Mesenteric fat pad (tissue), 1 donor: ENCODE results near the gene IFI16. TPM values are rescaled to one million over a fixed set of nuclear protein-coding genes. Genes with fewer than 3 reads are reported as not detected.
"Not testable (repeated sequence)": the region's sequence is repeated elsewhere in the genome, so short reads cannot be mapped to it uniquely, and the experiment has no call there.

Experiments used
- DNase-seq: peaks from one replicate; pipeline ENCODE4 v3.0.0-alpha.2; 2020; ENCODE audit warnings: low spot score
- long read RNA-seq: library from polyadenylated mRNA; unstranded; transcript quantifications from one replicate; pipeline ENCODE4 v2.0.0, GENCODE V29; 2020
- total RNA-seq: library from RNA; stranded (reverse); fragmentation: NEBNext Ultra II Directional; extraction: Animal tissue kit (Norgen Biotek cat#: 25700); gene quantifications from one replicate; pipeline ENCODE4 v1.2.1, GENCODE V29; 2021
- donor health status: DM: yes; HTN: yes; CAD: no.

Gene IFI16
- 128 TPM for total RNA-seq
- long read RNA-seq, transcript IFI16-205 (11 exons, 2,704 nt), result major isoform, 29 of 113 reads
- long read RNA-seq, partial matches to known transcripts, result 56 of 113 reads
- long read RNA-seq, other reads (novel, unspliced or antisense), result 23 of 113 reads

DNA sequence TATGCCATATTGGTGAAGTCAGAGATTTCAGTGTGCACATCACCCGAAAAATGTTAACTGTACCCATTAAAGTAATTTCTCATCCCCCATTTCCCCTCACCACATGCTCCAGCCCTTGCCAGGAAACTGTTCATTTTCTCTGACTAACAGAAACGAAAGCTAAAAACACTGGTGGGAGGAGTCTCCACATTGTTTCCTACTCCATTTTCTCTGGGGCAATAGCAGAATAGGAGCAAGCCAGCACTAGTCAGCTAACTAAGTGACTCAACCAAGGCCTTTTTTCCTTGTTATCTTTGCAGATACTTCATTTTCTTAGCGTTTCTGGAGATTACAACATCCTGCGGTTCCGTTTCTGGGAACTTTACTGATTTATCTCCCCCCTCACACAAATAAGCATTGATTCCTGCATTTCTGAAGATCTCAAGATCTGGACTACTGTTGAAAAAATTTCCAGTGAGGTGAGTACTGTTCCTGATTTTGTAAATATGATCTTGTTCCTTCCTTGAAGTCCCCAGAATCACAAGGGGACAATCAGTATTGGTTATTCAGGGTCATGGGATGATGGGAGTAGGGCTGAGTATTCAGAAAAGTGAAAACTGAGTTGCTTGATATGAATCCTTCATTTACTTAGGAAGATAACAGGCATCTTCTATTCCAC lies at the start of gene IFI16:
Gene IFI16, plus strand, starts transcription at position 204 of the 658 bp plus-strand sequence. CDS start 4,774 bp downstream, outside the sequence.
- no peak for DNase-seq

DNA sequence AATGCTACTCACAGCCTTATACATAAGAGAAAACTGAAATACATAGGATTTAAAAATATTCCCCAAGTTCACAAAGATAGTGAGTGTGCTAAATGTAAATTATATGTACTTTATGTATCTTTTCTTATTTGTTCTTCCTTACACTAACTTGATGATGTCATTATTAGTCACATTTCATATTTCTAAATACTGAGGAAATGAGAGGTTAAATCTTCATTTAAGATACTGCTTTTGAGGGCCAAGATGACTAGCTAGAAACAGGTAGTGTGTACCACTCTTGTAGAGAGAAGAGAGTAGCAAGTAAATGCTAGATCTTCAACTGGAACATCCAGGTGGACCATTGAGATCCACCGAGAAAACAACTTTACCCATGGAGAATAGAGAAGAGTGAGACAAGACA lies 48.5 kb upstream of the IFI16 start:
- no peak for DNase-seq

DNA sequence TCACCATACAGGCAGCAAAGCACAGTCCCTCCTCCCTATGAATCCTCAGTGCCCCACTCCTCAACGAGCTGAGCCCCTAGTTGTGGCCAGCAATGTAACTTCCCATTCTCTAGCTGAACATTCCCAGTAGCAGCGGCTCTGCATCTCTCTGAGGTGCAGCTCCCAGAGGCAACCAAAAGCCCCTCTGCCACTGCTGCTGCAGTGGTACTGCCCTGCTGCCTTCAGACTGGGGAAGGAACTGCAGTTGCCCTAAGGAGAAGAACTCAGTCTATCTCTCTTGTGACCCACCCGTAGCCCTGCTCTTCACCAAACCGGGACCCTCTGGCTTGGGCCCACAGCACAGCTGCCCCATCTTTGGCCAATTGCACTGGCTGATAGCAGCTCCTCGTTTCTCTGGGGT lies 46.7 kb upstream of the IFI16 start:
- DNase-seq, result no peak

DNA sequence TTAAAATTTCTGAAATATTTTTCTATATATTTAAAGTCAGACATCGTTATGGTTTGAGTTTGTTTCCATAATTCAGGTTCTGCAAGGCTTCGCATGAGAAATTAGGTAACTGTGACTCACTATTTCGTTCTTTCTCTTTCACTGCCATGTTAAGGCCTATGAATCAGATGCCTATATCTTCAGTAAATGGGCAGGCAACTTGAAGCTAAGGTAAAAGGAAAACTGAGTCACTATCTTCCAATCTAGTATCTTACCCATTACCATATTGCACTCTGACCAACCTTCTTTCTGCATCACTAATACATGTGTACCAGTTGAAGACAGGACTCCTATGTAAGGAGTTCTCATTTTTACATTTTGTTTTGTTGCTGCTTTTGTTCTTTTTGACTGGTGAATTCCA lies 40.5 kb upstream of the IFI16 start:
- no peak for DNase-seq

DNA sequence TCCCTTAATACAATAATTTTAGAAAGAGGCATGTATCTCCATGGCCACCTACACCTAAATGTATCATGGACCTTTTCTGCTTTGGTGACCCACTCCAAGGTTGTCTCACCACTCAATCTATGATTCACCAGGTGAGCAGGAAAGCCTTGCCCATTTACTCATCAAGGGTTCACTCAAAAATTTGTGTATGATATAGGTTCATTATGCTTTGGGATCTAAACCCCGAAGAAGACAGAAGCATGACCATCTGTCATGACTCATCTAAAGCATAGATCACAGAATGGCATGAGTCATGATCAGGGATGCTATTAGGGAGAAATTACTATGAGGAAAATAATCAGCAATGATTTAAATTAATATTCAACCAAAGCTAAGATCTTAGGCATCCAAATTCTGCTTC lies 39.9 kb upstream of the IFI16 start:
- no peak for DNase-seq

DNA sequence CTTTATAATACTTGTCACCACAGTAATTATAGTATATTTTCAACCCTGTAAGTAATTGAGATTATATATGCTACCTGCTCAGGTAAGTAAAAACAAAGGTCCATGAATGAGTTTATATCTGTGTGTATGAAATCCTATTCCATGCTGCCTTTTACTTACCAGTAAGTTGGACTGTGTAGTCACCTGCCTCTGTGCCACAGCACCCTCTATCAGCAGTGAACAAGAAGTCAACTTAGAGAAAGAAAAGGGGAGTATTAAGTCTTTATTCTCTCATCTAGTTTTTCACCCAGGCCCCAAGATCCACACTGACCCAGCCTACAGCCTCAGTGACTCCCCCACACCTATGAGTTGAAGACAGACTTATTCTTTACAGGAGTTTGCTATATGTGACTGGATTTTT lies 36.9 kb upstream of the IFI16 start:
- no peak for DNase-seq

DNA sequence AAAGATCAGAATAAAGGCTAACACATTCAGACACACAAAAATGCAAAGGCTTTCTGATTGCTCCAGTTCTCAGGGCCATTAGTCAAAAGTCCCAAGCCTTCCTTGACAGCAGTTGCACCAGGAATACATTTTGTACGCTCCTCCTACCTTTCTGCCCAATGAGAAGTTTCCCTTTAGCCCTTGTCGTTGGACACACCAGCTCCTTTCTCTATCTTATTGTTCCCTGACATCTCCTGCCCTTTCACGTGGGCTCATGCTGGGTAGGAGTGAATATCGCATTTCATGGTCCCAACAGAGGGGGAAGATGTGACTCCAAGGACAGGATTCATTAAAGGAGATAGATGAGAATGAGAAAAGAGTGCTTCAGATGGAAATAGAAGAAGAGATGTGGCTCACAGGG lies 33.5 kb upstream of the IFI16 start:
- no peak for DNase-seq

DNA sequence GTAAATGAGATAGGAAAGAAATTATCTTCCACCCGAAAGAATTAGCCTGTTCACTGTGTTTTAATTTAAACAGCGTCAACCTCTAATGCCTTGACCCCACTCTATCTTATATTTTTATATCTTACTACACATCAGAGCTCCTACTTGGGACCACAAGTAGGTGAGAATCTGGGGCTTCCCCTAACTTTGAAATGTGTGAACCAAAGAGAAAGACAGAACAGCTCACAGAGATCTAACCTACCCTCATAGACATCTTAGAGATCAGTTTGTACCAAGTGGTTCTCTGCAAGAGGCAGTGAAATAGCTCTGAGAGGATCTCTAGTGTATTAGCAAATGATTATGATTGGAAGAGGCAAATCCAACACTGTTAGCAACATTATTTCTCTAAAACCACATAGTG lies 31.0 kb upstream of the IFI16 start:
- no peak for DNase-seq

DNA sequence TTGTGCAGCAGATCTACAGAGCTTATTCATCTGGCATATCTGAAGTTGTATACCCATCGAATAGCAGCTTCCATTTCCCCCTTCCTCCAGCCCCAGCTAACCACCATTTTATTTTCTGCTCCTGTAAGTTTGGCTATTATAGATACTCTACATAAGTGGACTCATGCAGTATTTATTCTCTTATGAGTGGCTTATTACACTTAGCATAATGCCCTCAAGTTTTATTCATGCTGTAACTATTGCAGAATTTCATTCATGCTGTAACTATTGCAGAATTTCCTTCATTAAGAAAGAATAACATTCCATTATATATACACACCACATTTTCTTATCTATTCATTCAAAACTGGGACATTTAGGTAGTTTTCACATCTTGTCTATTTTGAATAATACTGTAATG lies 30.5 kb upstream of the IFI16 start:
- no peak for DNase-seq

DNA sequence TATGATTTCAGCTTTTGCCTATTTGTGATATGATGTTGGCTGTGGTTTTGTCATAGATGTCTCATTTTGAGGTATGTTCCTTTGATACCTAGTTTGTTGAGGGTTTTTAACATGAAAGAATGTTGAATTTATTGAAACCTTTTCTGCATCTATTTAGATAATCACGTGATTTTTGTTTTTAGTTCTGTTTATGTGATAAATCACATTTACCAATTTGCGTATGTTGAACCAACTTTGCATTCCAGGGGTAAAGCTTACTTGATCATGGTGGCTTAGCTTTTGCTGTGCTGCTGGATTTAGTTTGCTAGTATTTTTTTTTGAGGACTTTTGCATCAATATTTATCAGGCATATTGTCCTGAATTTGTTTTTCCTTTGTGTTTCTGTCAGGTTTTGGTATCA lies 26.5 kb upstream of the IFI16 start:
- DNase-seq, result no peak

DNA sequence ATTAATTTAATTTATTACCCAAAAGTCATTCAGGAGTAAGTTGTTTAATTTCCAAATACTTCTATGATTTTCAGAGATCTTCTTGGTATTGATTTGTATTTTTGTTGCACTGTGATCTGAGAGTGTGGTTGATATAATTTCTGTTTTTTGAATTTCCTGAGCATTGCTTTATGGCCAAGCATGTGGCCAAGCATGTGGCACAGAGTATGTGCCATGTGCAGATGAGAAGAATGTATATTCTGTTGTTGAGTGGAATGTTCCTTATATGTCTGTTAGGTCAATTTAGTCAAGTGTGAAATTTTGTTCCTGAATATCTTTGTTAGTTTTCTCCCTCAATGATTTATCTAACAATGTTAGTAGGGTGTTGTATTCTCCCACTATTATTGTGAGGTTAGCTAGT lies 25.3 kb upstream of the IFI16 start:
- no peak for DNase-seq

DNA sequence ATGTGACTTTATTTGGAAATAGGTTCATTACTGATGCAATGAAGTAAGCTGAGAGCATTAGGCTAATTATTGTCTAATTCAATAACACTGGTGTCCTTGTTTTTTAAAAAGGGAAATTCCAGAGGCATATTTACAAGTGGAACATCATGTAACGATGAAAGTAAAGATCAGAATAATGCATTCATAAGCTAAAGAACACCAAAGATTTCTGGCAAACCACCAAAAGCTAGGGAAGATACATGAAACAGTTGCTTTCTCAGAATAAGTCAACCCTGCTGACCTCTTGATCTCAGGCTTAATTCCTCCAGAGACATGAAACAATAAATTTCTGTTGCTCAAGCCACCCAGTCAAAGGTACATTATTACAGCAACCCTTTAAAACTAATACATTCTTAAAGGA lies 20.3 kb upstream of the IFI16 start:
- DNase-seq, result no peak

DNA sequence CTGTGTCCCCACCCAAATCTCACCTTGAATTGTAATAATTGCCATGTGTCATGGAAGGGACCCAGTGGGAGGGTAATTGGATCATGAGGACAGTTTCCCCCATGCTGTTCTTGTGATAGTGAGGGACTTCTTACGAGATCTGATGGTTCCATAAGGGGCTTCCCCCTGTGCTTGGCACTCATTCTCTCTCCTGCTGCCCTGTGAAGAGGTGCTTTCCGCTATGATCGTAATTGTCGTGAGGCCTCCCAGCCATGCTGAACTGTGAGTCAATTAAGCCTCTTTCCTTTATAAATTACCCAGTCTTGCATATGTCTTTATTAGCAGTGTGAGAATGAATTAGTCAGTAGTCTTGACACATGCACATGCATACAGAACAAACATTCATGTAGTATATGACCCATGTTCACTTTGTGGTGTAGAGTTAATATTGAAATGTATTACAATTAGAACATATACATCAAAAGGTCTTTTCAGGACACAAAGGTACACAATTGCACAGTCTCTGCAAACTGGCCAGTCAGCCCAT lies 16.9 kb upstream of the IFI16 start:
- no peak for DNase-seq

DNA sequence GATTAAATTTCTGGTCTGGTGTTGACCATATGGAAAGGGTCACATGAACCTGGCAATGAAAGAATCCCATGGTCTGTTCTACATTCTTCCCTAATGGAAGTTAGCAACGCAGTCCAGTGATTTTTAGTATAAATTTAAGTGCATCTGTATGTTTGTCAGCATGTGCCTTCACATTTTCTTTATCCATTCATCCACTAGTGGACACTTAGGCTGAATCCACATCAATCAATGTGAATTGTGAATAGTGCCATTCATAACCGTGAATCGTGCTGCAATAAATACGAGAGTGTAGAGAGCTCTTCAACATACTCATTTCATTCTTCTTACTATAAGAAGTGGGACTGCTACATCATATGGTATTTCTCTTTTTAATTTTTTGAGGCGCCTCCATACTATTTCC lies 12.7 kb upstream of the IFI16 start:
- DNase-seq, result no peak

DNA sequence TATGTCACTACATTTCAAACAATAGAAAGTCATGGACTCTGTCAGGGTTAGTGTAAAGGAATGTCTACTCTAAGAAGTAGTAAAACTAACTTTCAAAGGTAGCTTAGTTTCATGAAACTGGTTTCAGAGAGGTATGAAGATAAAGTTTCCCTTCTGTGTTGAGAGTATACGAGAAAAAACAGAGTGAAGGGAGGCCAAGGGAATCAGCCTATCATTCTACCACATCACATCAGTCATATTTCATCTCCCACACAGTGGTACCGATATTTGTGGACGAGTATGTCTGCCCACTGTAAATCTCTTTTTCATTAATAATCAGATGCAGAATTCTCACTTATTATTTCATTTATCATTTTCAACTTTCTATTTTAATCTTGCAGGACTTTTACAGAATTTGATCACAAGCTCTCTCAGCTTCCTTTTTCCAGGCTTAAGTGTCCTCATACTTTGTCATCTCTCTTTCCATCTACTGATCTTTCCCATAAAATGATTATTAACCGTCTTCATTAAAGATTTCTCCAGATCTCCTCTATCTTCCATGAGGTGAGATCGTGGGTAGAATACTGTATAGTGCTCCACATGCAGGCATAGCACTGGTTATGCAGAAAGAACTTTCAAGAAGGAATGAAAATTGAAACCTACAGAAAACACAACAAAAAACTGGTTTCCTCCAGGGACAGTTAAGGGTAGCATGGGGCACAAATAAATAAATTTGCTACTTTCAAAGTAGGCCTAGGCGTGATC lies 11.5 kb upstream of the IFI16 start:
- no peak for DNase-seq

DNA sequence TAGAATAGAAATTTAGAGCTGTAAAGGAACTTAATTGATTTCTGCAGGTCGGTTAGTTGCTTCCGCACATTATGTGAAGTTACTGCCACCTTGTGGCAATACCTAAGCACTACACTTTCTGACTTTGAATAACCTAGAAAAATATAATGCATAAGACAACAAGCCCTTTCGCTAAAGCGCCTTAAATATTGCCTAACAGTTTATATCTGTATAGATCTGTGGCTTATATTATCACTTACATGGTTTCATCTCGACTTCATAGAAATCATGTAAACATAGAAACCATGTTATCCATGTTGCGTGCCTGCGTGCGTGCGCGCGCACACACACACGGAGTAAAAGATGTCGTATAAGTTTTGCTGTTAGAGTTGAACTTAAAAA lies 10.9 kb upstream of the IFI16 start:
- no peak for DNase-seq

DNA sequence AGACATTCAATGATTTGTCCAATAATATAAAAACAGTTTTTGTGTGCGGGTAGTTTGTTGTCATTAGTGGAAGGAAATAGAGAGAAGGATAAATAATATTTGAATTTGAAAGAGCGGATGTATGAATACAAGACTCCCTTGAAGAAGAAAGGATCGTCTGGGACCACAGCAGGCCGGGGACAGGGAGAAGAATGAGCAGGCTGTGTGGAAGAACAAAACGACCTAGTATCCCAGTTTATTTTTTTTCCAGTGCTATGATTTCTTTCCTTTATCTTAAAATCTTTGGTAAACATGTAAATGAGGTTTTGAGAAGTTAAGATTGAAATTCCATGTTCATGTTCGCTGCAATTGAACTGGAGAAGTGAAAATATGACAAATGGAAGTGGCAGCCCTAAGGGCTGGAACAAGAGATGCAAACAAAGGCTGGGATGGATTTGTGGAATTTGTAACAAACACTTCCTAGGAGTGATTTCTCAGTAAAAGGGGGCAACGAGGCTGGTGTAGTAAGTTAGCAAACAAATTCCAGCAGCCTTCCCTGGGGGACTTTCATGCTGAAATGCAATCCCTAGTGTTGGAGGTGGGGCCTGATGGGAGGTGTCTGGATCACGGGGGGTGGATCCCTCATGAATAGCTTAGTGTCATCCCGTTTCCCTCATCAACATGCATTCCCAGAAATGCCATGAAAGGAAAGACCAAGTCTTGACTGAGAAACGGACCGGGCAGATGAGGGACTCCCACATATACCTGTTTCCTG lies 10.2 kb upstream of the IFI16 start:
- DNase-seq, result no peak

DNA sequence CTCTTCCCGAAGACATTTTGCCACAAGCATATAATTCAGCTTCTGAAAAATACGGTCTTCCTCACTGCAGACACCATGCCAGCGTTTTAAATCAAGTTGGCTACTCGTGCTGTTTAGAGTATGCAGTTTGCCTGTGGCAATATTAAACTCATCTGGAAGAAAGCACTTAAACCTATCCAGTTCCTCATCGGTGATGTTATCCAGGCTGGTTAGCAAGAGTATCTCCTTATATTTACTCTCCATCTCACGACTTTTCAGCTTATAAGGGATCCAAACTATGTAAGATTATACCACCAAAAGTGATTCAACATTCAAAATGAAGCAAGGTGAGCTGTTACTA lies 9.7 kb upstream of the IFI16 start:
- no peak for DNase-seq

DNA sequence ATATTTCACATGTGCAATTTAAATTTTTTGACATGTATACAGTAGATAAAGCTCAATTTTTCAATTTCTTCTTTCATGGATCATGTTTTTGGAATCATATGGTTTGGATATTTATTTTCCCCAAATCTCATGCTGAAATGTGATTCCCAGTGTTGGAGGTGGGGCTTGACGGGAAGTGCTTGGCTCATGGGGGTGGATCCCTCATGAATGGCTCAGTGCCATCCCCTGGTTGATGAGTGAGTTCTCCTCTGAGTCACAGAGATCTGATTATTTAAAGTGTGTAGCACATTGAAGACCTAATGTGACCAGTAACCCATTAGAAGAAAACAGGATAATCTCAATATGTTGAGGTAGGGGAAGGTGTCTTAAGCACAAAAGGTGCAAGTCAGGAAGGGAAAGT lies 9.1 kb upstream of the IFI16 start:
- no peak for DNase-seq

DNA sequence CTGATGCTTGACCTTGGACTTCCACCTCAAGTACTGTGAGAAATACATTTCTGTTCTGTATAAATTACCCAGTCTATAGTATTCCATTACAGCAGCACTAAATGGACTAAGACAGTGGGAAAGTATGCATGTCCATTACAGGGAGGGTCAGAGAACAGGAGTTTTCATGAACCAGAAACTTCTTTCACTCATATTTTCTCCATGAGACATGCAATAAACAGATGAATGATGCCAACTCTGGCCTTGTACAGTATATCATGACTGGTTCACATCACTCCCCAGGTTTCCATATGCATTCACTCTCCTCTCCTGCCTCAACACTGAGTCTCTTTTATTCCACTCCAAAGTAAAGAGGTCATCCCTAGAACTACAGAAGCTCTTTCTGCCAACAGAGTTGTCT lies 4.5 kb upstream of the IFI16 start:
- DNase-seq, result no peak

DNA sequence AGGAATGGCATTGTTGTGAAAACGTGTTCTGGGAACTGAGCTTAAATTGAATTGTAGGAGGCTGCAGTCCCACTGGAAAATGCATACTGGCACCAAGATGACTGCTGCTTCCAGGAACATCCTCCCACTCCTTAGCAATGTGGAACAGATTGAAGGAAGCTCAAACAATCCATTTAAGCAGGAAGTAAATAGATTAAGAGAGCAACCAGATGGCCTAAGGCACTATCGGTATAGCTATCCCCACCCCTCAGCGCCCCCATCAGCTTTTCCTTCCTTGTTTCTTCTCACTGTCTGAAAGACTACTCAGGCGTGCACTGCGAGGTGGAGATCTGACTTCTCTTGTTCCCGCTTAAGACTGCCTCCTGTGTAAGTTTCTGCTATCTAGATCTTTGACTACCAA lies 4.0 kb upstream of the IFI16 start:
- no peak for DNase-seq

DNA sequence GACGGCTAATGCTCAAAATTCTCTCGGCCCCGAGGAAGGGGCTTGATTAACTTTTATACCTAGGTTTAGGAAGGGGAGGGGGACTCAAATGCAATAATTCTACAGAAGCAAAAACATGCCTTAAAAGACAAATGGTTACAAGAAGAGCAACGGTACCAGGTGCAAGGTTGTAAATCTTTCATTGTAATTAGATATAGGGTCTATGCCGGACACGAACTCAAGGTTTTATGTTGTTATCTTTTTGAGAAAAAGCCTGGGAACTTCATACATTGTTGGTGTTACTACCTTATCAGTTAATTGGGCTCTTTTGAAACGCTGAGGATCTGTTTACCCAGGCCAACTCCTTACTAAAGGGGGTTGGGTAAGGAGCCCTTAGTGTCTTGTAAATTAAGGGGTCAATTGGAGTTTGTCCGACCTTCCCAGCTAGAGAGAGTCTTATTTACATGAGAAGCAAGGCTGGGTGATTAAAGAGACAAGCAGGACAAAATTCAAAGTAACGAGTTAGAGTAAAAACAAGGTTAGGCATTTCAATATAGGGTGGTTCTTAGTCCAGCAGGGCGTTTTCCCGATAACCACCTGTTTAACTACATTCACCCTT lies 3.4 kb upstream of the IFI16 start:
- DNase-seq, result not testable (repeated sequence)
